ENCODE measurements around the gene SH3RF1.

SH3RF1 gene

DNA sequence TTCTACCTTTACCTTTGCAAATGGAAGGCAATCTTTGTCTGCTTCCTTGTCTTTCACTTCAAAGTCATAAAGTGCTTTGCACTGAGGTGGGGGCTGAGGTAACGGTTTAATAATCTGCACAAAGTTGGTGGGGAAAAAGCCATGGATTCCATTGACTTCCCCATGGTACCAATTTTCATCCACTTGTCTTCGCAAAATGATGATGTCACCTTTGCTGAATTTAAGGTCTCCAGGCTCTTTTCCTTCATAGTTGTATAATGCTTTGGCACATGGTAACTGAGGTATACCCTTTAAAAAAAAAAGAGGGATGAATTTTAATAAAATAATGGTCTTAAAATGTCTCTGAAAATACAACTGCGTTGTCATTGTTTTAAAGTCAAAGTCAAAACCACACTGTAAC, 114.4 kb downstream of the SH3RF1 start:
- Histone ChIP-seq H3K9me3 (ENCODE audit: control insufficient read depth, insufficient read depth, low read length) (no peaks in the 10 kb centered on the region), H4K20me1 (ENCODE audit: control insufficient read depth, insufficient read depth, low read depth, low read length) (no peaks in the 10 kb centered on the region), H3K4me1 (ENCODE audit: control insufficient read depth, low read length) (no peaks in the 10 kb centered on the region), H3K9me2 (replicated peaks; ENCODE audit: control insufficient read depth, low read length) (no peaks in the 10 kb centered on the region), H3K4me3 (ENCODE audit: low read length) (no peak overlapping the region), H3K27ac (ENCODE audit: low read depth, low read length) (no peak overlapping the region), H3K27me3 (ENCODE audit: control insufficient read depth, low read length) (no peaks in the 10 kb centered on the region), H3F3A (ENCODE audit: control insufficient read depth, insufficient read depth) (no peaks in the 10 kb centered on the region), H3K79me2 (ENCODE audit: control insufficient read depth, low read length) (no peaks in the 10 kb centered on the region), H3K36me3 (ENCODE audit: control insufficient read depth, low read length) (no peaks in the 10 kb centered on the region), H3K4me2 (ENCODE audit: low read length) (no peak overlapping the region)
- no peak for TF ChIP-seq EZH2phosphoT487 (IDR thresholded peaks at IDR 0.05; ENCODE audit: borderline replicate concordance, low read length)
- TF ChIP-seq, protein P1, sequence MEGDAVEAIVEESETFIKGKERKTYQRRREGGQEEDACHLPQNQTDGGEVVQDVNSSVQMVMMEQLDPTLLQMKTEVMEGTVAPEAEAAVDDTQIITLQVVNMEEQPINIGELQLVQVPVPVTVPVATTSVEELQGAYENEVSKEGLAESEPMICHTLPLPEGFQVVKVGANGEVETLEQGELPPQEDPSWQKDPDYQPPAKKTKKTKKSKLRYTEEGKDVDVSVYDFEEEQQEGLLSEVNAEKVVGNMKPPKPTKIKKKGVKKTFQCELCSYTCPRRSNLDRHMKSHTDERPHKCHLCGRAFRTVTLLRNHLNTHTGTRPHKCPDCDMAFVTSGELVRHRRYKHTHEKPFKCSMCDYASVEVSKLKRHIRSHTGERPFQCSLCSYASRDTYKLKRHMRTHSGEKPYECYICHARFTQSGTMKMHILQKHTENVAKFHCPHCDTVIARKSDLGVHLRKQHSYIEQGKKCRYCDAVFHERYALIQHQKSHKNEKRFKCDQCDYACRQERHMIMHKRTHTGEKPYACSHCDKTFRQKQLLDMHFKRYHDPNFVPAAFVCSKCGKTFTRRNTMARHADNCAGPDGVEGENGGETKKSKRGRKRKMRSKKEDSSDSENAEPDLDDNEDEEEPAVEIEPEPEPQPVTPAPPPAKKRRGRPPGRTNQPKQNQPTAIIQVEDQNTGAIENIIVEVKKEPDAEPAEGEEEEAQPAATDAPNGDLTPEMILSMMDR (IDR thresholded peaks at IDR 0.05; ENCODE audit: low read depth, low read length, poor library complexity, severe bottlenecking) = no peak

DNA sequence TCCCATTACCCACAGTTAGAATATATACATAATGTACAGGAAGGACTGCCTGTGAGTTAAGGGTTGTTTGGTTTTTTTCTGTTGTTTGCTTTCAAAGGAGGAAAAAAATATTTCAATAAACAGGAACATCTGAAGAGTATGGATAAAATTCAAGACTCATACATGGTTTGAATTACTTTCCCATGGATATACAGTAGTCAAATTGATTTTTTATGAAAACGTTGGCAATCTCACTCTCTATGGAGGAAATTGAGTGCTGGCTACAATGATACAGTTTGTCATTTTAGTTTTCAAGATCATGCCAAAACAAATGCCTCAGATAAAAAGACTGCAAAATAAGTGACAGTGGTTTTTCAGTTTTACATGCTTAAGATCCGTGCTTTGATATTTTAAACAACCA, 116.6 kb downstream of the SH3RF1 start:
- Histone ChIP-seq H3K4me3 (ENCODE audit: low read length) (no peak overlapping the region), H3K4me2 (ENCODE audit: low read length) (no peak overlapping the region), H3K36me3 (ENCODE audit: control insufficient read depth, low read length) (no peaks in the 10 kb centered on the region), H3K27me3 (ENCODE audit: control insufficient read depth, low read length) (no peaks in the 10 kb centered on the region), H3K79me2 (ENCODE audit: control insufficient read depth, low read length) (no peaks in the 10 kb centered on the region), H4K20me1 (ENCODE audit: control insufficient read depth, insufficient read depth, low read depth, low read length) (no peaks in the 10 kb centered on the region), H3K4me1 (ENCODE audit: control insufficient read depth, low read length) (no peaks in the 10 kb centered on the region), H3K9me2 (replicated peaks; ENCODE audit: control insufficient read depth, low read length) (no peaks in the 10 kb centered on the region), H3F3A (ENCODE audit: control insufficient read depth, insufficient read depth) (no peaks in the 10 kb centered on the region), H3K9me3 (ENCODE audit: control insufficient read depth, insufficient read depth, low read length) (no peaks in the 10 kb centered on the region), H3K27ac (ENCODE audit: low read depth, low read length) (no peak overlapping the region)
- TF ChIP-seq EZH2phosphoT487 (IDR thresholded peaks at IDR 0.05; ENCODE audit: borderline replicate concordance, low read length) = no peak
- TF ChIP-seq, protein P1 (IDR thresholded peaks at IDR 0.05; ENCODE audit: low read depth, low read length, poor library complexity, severe bottlenecking) = no peak

DNA sequence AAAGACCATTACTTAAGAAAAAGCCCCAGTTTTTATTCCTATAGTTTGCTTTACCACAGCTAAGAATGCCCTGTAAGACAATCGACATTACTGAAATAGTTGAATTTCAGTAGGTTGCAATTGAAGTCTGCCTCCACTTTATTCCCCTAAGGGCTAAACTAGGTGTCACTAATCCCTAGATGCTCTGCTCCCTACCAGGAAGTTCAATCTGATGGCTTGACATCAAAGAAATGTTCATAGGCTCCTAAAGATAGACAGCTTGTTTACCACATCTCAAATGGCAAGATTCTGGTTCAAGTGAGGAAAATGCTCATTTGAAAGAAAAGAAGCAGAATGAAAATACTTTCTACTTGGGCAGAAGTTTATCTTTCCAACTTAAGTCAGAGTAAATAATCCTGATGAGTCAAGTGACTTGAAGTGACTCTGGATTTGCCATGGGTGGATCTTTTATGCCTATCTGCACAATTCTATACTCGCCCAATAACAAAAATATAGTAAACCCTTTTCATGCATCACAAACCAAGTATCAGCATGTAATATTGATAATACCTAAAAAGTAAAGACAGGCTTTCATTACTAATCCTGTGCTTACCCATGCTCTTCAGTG, 117.2 kb downstream of the SH3RF1 start:
- H3K4me1 ChIP-seq (ENCODE audit: control insufficient read depth, low read length) = no peaks in the 10 kb centered on the region
- no peaks in the 10 kb centered on the region for H4K20me1 ChIP-seq (ENCODE audit: control insufficient read depth, insufficient read depth, low read depth, low read length)
- H3K27ac ChIP-seq (ENCODE audit: low read depth, low read length) = no peak overlapping the region
- no peaks in the 10 kb centered on the region for H3K79me2 ChIP-seq (ENCODE audit: control insufficient read depth, low read length)
- TF ChIP-seq EZH2phosphoT487 (IDR thresholded peaks at IDR 0.05; ENCODE audit: borderline replicate concordance, low read length) = no peak
- TF ChIP-seq, protein P1 (IDR thresholded peaks at IDR 0.05; ENCODE audit: low read depth, low read length, poor library complexity, severe bottlenecking) = no peak
- H3K9me2 ChIP-seq (replicated peaks; ENCODE audit: control insufficient read depth, low read length) = no peaks in the 10 kb centered on the region
- no peak overlapping the region for H3K4me2 ChIP-seq (ENCODE audit: low read length)
- H3K4me3 ChIP-seq (ENCODE audit: low read length) = no peak overlapping the region
- H3K9me3 ChIP-seq (ENCODE audit: control insufficient read depth, insufficient read depth, low read length) = no peaks in the 10 kb centered on the region
- no peaks in the 10 kb centered on the region for H3K36me3 ChIP-seq (ENCODE audit: control insufficient read depth, low read length)
- no peaks in the 10 kb centered on the region for H3K27me3 ChIP-seq (ENCODE audit: control insufficient read depth, low read length)
- no peaks in the 10 kb centered on the region for H3F3A ChIP-seq (ENCODE audit: control insufficient read depth, insufficient read depth)

Data from DOHH2 (cell line).